Ascending aorta (tissue), 2 donors: ENCODE data around the gene PLAAT4. TPM values are rescaled to one million over a fixed set of nuclear protein-coding genes. Genes with fewer than 3 reads are reported as not detected.

Experiments
- DNase-seq, 2 donors: peaks; one replicate each; pipeline ENCODE4 v3.0.0-alpha.2; 2019; ENCODE audit warnings: low spot score in 2 of 2
- H3K27ac ChIP-seq, 2 donors: fragments of 200-600 bp; sonication (generic); one replicate each; pipeline ENCODE4 v1.5.1; 2016 to 2017; ENCODE audit warnings: mild to moderate bottlenecking in 1 of 2
- H3K27me3 ChIP-seq: fragments of 200-600 bp; sonication (generic); one replicate; pipeline ENCODE4 v1.5.1; 2017
- H3K36me3 ChIP-seq, 2 donors: fragments of 200-600 bp; sonication (generic); one replicate each; pipeline ENCODE4 v1.5.1; 2016
- H3K4me1 ChIP-seq, 2 donors: fragments of 200-600 bp; sonication (generic); one replicate each; pipeline ENCODE4 v1.5.1; 2016 to 2017; ENCODE audit warnings: mild to moderate bottlenecking in 1 of 2
- H3K4me3 ChIP-seq, 2 donors: fragments of 200-600 bp; sonication (generic); one replicate each; pipeline ENCODE4 v1.5.1; 2016 to 2017; ENCODE audit warnings: mild to moderate bottlenecking in 1 of 2
- H3K9me3 ChIP-seq, 2 donors: fragments of 200-600 bp; sonication (generic); one replicate each; pipeline ENCODE4 v1.5.1; 2016
- intact Hi-C: fragments of 100-400 bp; cut with DNase I; formaldehyde crosslinking; loops from one replicate; pipeline ENCODE4 v1.15.1; 2023
- total RNA-seq: library from RNA; depleted of rRNA; stranded (reverse); fragments of >200 nt; gene quantifications from one replicate; pipeline ENCODE4 v1.1.0, GENCODE V29; 2016
- TF ChIP-seq, protein P1 (sequence below), 3 experiments: fragments of 200-600 bp in 2 of 3; fragments of 450-650 bp in 1 of 3; sonication (generic) in 2 of 3; IDR thresholded peaks; one replicate each; pipeline ENCODE4 v1.5.1; 2016 to 2019; ENCODE audit warnings: antibody characterized with exemption in 3 of 3, mild to moderate bottlenecking in 1 of 3, moderate library complexity in 1 of 3

PLAAT4 gene, protein sequence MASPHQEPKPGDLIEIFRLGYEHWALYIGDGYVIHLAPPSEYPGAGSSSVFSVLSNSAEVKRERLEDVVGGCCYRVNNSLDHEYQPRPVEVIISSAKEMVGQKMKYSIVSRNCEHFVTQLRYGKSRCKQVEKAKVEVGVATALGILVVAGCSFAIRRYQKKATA
- 1.1 TPM for total RNA-seq

DNA sequence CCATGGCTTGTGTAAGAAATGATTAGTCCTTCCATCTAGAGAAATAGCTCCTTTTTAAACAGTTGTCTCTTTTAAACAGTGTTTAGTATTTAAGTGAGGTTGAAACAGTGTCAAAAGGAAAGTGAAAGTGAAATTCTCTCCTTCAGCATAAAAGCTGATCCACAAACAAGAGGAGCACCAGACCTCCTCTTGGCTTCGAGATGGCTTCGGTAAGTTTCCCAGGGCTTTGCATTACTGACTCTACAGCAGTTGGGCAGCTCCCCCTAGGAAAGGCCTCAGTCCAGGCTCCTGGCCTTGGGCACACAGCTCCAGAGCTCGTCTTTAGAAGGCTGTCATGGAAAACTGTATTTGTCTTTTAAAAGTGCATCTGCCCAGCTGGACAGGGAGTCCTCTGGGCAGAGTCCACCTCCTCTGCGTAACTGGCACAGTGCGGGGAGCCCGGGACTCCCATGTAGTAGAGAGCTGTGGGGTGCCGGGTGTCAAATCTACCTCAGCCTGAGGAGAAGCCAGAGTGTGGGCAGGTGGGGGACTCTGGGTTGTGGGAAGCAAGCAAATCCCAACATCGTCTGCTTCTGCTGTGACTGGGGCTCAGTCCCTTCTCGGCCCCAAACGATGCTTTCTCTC is at the start of gene PLAAT4:
PLAAT4 (plus strand) TSS at position 140 of the 624 bp plus-strand sequence; CDS start at position 201, 61 bp downstream.
- Histone ChIP-seq H3K36me3 (no peaks in the 10 kb centered on the region), H3K9me3 (no peaks in the 10 kb centered on the region), H3K4me1 (peaks cover 7 to 19% of the 10 kb centered on the region in 2 donors), H3K27me3 (no peaks in the 10 kb centered on the region), H3K4me3 (peak within 1 kb of the TSS; percentile 52 to 64), H3K27ac (peak within 1 kb of the TSS; percentile 84 to 94)
- intact Hi-C loops, result loop anchor here (2.0 kb wide), 1 partner anchor 78 kb away; the partner anchor contains the start of gene PLAAT3
- DNase-seq, result peak in 1 of 2 donors; percentile 65
- TF ChIP-seq, protein P1, sequence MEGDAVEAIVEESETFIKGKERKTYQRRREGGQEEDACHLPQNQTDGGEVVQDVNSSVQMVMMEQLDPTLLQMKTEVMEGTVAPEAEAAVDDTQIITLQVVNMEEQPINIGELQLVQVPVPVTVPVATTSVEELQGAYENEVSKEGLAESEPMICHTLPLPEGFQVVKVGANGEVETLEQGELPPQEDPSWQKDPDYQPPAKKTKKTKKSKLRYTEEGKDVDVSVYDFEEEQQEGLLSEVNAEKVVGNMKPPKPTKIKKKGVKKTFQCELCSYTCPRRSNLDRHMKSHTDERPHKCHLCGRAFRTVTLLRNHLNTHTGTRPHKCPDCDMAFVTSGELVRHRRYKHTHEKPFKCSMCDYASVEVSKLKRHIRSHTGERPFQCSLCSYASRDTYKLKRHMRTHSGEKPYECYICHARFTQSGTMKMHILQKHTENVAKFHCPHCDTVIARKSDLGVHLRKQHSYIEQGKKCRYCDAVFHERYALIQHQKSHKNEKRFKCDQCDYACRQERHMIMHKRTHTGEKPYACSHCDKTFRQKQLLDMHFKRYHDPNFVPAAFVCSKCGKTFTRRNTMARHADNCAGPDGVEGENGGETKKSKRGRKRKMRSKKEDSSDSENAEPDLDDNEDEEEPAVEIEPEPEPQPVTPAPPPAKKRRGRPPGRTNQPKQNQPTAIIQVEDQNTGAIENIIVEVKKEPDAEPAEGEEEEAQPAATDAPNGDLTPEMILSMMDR (IDR thresholded peaks at IDR 0.05), result no peak

DNA sequence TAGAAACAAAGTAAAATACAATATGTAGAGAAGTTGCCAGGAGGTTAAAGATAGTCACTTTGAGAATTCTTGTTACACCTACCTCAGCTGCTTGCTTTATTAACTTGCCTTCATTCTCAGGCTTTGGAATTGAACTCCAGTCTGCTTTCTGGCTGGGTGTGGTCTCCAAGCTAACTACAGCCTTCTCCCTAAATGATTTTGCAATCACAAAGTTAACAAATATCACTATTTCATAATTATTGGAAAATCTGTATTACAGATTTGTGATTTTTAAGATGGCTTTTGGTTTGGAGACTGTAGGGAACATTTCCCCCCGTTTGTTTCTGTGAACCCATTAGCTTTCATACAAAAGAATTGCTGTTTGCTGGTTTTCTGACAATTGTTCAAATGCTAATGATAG is 47.8 kb upstream of the PLAAT4 start:
- TF ChIP-seq, protein P1 (IDR thresholded peaks at IDR 0.05), result no peak
- intact Hi-C loops, result no loop called here
- H3K4me3 ChIP-seq, result no peak overlapping the region
- H3K27ac ChIP-seq, result no peak overlapping the region
- no peak for DNase-seq
- H3K27me3 ChIP-seq, result no peaks in the 10 kb centered on the region
- no peaks in the 10 kb centered on the region for H3K36me3 ChIP-seq
- peaks cover 0 to 10% of the 10 kb centered on the region in 2 donors for H3K4me1 ChIP-seq
- H3K9me3 ChIP-seq, result peaks cover 0 to 9% of the 10 kb centered on the region in 2 donors

DNA sequence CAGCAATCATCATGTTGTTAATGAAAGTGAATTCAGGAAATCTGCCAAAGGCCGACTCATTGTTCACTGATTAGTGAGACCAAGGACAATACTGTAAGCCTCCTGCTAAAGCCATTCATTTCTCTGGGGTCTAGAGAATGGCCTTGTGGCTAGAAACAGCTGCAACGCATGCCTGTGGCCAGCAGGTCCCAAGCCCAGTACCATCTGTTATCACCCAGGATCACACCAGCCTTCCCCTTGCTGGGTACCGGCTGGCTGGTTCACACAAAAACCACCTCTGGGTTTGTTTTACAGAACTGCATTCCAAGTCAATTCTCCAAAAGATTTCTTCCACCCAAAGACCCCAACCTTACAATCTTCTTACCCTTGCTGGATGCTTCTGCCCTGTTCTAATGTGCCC is 46.7 kb upstream of the PLAAT4 start:
- DNase-seq, result no peak
- intact Hi-C loops, result no loop called here
- Histone ChIP-seq H3K4me1 (peaks cover 0 to 10% of the 10 kb centered on the region in 2 donors), H3K4me3 (no peak overlapping the region), H3K27ac (peak overlapping the region in 1 of 2 donors; percentile 4), H3K9me3 (peaks cover 0 to 9% of the 10 kb centered on the region in 2 donors), H3K36me3 (no peaks in the 10 kb centered on the region), H3K27me3 (no peaks in the 10 kb centered on the region)
- TF ChIP-seq, protein P1 (IDR thresholded peaks at IDR 0.05), result no peak

DNA sequence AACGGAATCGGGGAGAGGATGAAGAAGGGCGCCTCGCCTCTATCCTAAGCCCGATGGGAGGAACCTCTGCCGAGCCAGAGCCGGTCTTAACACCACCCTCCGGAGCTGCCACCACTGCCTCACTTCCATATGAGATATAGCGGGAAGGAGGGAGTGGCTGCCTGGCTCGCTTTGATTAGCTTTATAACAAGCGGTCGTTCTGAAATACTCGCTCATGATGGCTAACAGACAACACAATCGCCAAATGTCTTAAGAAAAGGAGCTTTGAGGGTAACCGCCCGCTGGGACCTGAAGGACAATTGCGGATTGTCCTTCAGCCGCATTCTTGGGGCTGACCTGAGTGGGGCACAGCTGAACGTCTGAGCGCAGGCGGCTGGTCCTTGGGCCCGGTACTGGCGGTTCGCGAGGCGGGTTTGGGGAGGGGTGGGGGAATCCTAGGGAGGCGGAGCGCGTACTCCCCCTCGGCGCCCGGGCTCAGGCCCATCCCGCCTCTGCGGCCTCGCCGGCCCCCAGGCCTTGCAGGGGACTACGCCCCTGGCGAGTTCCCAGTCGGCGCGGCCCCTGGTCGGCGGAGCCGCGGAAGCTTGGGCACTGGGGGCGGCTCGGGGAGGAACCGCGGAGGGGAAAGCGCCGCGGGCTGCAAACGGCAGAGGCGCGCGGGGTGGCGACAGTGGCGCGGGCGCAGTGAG is 45.9 kb upstream of the PLAAT4 start, which contains the start of gene PLAAT5:
PLAAT5 (minus strand) TSS at position 617 of the 689 bp plus-strand sequence; CDS start at position 484, 133 bp downstream.
- peak within 1 kb of the TSS; percentile 64 to 66 for H3K4me3 ChIP-seq
- TF ChIP-seq, protein P1 (IDR thresholded peaks at IDR 0.05), result no peak
- intact Hi-C loops, result no loop called here
- peak within 1 kb of the TSS; percentile 48 to 62 for H3K27ac ChIP-seq
- H3K36me3 ChIP-seq, result no peaks in the 10 kb centered on the region
- no peak for DNase-seq
- no peaks in the 10 kb centered on the region for H3K27me3 ChIP-seq
- H3K4me1 ChIP-seq, result peaks cover 0 to 10% of the 10 kb centered on the region in 2 donors
- peaks cover 0 to 2% of the 10 kb centered on the region in 2 donors for H3K9me3 ChIP-seq

DNA sequence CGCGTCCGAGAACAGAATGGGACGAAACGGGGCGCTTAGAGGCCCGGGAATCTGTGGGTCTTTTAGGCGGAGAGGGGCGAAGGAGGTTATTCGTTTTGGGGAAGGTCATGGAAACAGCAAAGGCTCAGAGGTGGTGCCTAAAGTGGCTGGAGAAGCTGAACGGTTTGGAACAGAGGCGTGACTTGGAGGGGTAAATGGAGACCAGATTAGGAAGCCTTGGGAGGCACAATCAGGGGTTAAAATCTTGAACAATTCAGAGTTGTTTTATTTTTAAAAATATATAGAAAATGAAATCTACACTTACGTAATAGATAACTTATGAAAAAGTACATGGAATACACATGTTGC is 45.4 kb upstream of the PLAAT4 start:
- intact Hi-C loops, result no loop called here

More for the DNA sequence above, 45.4 kb upstream of the PLAAT4 start:
- DNase-seq, result no peak
- H3K27ac ChIP-seq, result peak overlapping the region; percentile 48 to 62
- peak overlapping the region; percentile 64 to 66 for H3K4me3 ChIP-seq
- no peaks in the 10 kb centered on the region for H3K27me3 ChIP-seq
- TF ChIP-seq, protein P1 (IDR thresholded peaks at IDR 0.05), result no peak
- no peaks in the 10 kb centered on the region for H3K36me3 ChIP-seq
- no peaks in the 10 kb centered on the region for H3K9me3 ChIP-seq
- H3K4me1 ChIP-seq, result peaks cover 0 to 10% of the 10 kb centered on the region in 2 donors
